ENCODE results near the gene ESD. TPM values are rescaled to one million over a fixed set of nuclear protein-coding genes. Genes with fewer than 3 reads are reported as not detected.
"Not testable (repeated sequence)": the region's sequence is repeated elsewhere in the genome, so short reads cannot be mapped to it uniquely, and the experiment has no call there.

Gene ESD
- total RNA-seq, 4 donors from 2014 or later = 63.7 to 84.5 (median 76.1) TPM

GRCh38 chr13:46817095-46817494 lies 20.1 kb upstream of the ESD start:
- TF ChIP-seq POLR2A (IDR thresholded peaks at IDR 0.05) (no peak), CTCF (IDR thresholded peaks at IDR 0.05) (no peak)
- WGBS, 2 donors = 68 to 75% methylated on average over 1 of the region's 1 CpG
- intact Hi-C loops (cut with DNase I; ENCODE audit: low total_unique reads) = no loop called here
- DNase-seq (ENCODE audit: low spot score in 2 of 2) = no peak
- no peak overlapping the region for H3K4me3 ChIP-seq (ENCODE audit: low read depth, poor library complexity, severe bottlenecking)

GRCh38 chr13:46816371-46816770 lies 19.4 kb upstream of the ESD start:
- H3K4me3 ChIP-seq (ENCODE audit: low read depth, poor library complexity, severe bottlenecking) = no peak overlapping the region
- intact Hi-C loops (cut with DNase I; ENCODE audit: low total_unique reads) = no loop called here
- DNase-seq (ENCODE audit: low spot score in 2 of 2) = no peak
- no peak for TF ChIP-seq POLR2A (IDR thresholded peaks at IDR 0.05)
- no peak for TF ChIP-seq CTCF (IDR thresholded peaks at IDR 0.05)
- 90 to 91% methylated on average over 1 of the region's 1 CpG for WGBS, 2 donors

- no peak for DNase-seq (ENCODE audit: low spot score in 2 of 2)
- no peak overlapping the region for H3K4me3 ChIP-seq (ENCODE audit: low read depth, poor library complexity, severe bottlenecking)
- intact Hi-C loops (cut with DNase I; ENCODE audit: low total_unique reads) = no loop called here
- TF ChIP-seq CTCF (IDR thresholded peaks at IDR 0.05) = no peak
- TF ChIP-seq POLR2A (IDR thresholded peaks at IDR 0.05) = no peak
These were observed 15.4 kb upstream of the ESD start for GRCh38 chr13:46812301-46812797.

- 88 to 90% methylated on average over 5 of the region's 5 CpGs for WGBS, 2 donors
- DNase-seq (ENCODE audit: low spot score in 2 of 2) = no peak
- intact Hi-C loops (cut with DNase I; ENCODE audit: low total_unique reads) = no loop called here
- H3K4me3 ChIP-seq (ENCODE audit: low read depth, poor library complexity, severe bottlenecking) = no peak overlapping the region
- TF ChIP-seq POLR2A (IDR thresholded peaks at IDR 0.05) (no peak), CTCF (IDR thresholded peaks at IDR 0.05) (no peak)
These were observed 13.5 kb upstream of the ESD start for GRCh38 chr13:46810440-46810839.

GRCh38 chr13:46804921-46805320 lies 8.0 kb upstream of the ESD start:
- 83 to 88% methylated on average over 1 of the region's 1 CpG for WGBS, 2 donors
- DNase-seq (ENCODE audit: low spot score in 2 of 2); H3K4me3 ChIP-seq (ENCODE audit: low read depth, poor library complexity, severe bottlenecking); intact Hi-C loops (cut with DNase I; ENCODE audit: low total_unique reads): not testable (repeated sequence)

GRCh38 chr13:46804391-46804815 lies 7.4 kb upstream of the ESD start:
- WGBS, 2 donors = 93 to 95% methylated on average over 3 of the region's 3 CpGs
- intact Hi-C loops (cut with DNase I; ENCODE audit: low total_unique reads) = no loop called here
- DNase-seq (ENCODE audit: low spot score in 2 of 2) = no peak
- no peak for TF ChIP-seq POLR2A (IDR thresholded peaks at IDR 0.05)
- no peak for TF ChIP-seq CTCF (IDR thresholded peaks at IDR 0.05)
- H3K4me3 ChIP-seq (ENCODE audit: low read depth, poor library complexity, severe bottlenecking) = no peak overlapping the region
